Panc1 (cell line): ENCODE results near the gene CHAC2. TPM values are rescaled to one million over a fixed set of nuclear protein-coding genes. Genes with fewer than 3 reads are reported as not detected.

Experiments
- ATAC-seq: fragments of 200-7000 bp; cut with Tn5 transposase; 2 replicates; pipeline ENCODE4 v1.9.1; 2020; ENCODE audit warnings: mild to moderate bottlenecking, moderate library complexity
- BruUV-seq: library from RNA; stranded (reverse); fragments of 400-500 nt; replicated peaks from 2 replicates; lab custom pipeline; 2021; lab: Mats Ljungman, UMichigan
- CTCF ChIA-PET: fragments of 300-600 bp; sonication (Branson Sonifier 250); formaldehyde crosslinking; loops from one replicate; lab custom pipeline; 2022; ENCODE audit warnings: antibody characterized with exemption; lab: Charles Lee
- POLR2A ChIA-PET: fragments of 300-600 bp; sonication (Branson Sonifier 250); formaldehyde crosslinking; loops from one replicate; lab custom pipeline; 2022; ENCODE audit warnings: antibody characterized with exemption; lab: Charles Lee
- DNase-seq: peaks from one replicate; pipeline ENCODE4 v3.0.0-alpha.2; 2010; ENCODE audit warnings: low read depth, low spot score
- H3K27ac ChIP-seq: 2 replicates; pipeline ENCODE4 v1.5.1; 2011; ENCODE audit warnings: mild to moderate bottlenecking, low read length, inconsistent platforms
- H3K27me3 ChIP-seq: fragments of 200-500 bp; sonication (Bioruptor generic); 2 replicates; pipeline ENCODE4 v1.6.0; 2014; ENCODE audit warnings: low read length, inconsistent platforms; ENCODE audit not compliant: control insufficient read depth, insufficient read depth
- H3K36me3 ChIP-seq: fragments of 200-500 bp; sonication (Bioruptor generic); 2 replicates; pipeline ENCODE4 v1.5.1; 2014; ENCODE audit warnings: inconsistent platforms, mild to moderate bottlenecking, low read length, moderate library complexity; ENCODE audit not compliant: control insufficient read depth, insufficient read depth
- H3K4me1 ChIP-seq: 2 replicates; pipeline ENCODE4 v1.5.1; 2011; ENCODE audit warnings: inconsistent platforms, mild to moderate bottlenecking, low read length, moderate library complexity; ENCODE audit not compliant: control insufficient read depth, insufficient read depth
- H3K4me3 ChIP-seq, 2 experiments: 2 replicates each; pipeline ENCODE4 v1.5.1; 2011 to 2012; ENCODE audit warnings: low read depth in 2 of 2, low read length in 2 of 2, mild to moderate bottlenecking in 2 of 2, inconsistent platforms in 1 of 2, moderate library complexity in 1 of 2
- H3K9me3 ChIP-seq: fragments of 200-500 bp; sonication (Bioruptor generic); 2 replicates; pipeline ENCODE4 v1.5.1; 2014; ENCODE audit warnings: low read depth, mild to moderate bottlenecking, inconsistent platforms, low read length, moderate library complexity; ENCODE audit not compliant: control insufficient read depth, insufficient read depth
- POLR2AphosphoS5 ChIP-seq: IDR thresholded peaks from 2 replicates; pipeline ENCODE4 v1.6.1; 2012; ENCODE audit warnings: mild to moderate bottlenecking, low read depth, low read length, moderate library complexity
- REST ChIP-seq, 2 experiments: IDR thresholded peaks; 2 replicates each; pipeline ENCODE4 v1.6.1; 2011 to 2012; ENCODE audit warnings: low read depth in 2 of 2, control low read depth in 1 of 2, low read length in 1 of 2, mild to moderate bottlenecking in 1 of 2, moderate library complexity in 1 of 2; ENCODE audit not compliant: insufficient read depth in 1 of 2
- SIN3A ChIP-seq: IDR thresholded peaks from 2 replicates; pipeline ENCODE4 v1.6.1; 2012; ENCODE audit warnings: low read depth, mild to moderate bottlenecking, low read length, moderate library complexity, borderline replicate concordance; ENCODE audit not compliant: insufficient read depth
- TCF7L2 ChIP-seq: IDR thresholded peaks from 2 replicates; pipeline ENCODE4 v1.6.1; 2011; ENCODE audit warnings: mild to moderate bottlenecking, low read depth, low read length, inconsistent platforms
- in situ Hi-C: cut with HindIII; loops from 2 replicates; pipeline ENCODE4 v1.10.0; 2016; ENCODE audit warnings: low sequenced_read_pairs, low pct_unique_long_range_greater_than_20kb
- intact Hi-C: fragments of 100-400 bp; cut with micrococcal nuclease; formaldehyde crosslinking; loops from one replicate; pipeline ENCODE4 v1.10.0; 2022; ENCODE audit not compliant: unreplicated experiment
- total RNA-seq: library from RNA; stranded (reverse); gene quantifications from one replicate; pipeline ENCODE4 v1.2.1, GENCODE V29; 2021; ENCODE audit not compliant: unreplicated experiment
- TF ChIP-seq, protein P1 (sequence below): fragments of 450-650 bp; IDR thresholded peaks from 2 replicates; pipeline ENCODE4 v1.5.1; 2017; ENCODE audit warnings: mild to moderate bottlenecking

The CHAC2 gene
- total RNA-seq, 1 experiment from 2014 or later, result 7.6 TPM

GRCh38 chr2:53778536-53779162, 11.0 kb downstream of the CHAC2 start:
- DNase-seq, result no peak
- H3K9me3 ChIP-seq, result no peaks in the 10 kb centered on the region
- TF ChIP-seq TCF7L2 (no peak), SIN3A (no peak)
- TF ChIP-seq, protein P1, sequence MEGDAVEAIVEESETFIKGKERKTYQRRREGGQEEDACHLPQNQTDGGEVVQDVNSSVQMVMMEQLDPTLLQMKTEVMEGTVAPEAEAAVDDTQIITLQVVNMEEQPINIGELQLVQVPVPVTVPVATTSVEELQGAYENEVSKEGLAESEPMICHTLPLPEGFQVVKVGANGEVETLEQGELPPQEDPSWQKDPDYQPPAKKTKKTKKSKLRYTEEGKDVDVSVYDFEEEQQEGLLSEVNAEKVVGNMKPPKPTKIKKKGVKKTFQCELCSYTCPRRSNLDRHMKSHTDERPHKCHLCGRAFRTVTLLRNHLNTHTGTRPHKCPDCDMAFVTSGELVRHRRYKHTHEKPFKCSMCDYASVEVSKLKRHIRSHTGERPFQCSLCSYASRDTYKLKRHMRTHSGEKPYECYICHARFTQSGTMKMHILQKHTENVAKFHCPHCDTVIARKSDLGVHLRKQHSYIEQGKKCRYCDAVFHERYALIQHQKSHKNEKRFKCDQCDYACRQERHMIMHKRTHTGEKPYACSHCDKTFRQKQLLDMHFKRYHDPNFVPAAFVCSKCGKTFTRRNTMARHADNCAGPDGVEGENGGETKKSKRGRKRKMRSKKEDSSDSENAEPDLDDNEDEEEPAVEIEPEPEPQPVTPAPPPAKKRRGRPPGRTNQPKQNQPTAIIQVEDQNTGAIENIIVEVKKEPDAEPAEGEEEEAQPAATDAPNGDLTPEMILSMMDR, result no peak
- H3K27me3 ChIP-seq, result no peaks in the 10 kb centered on the region
- no TSS peak for BruUV-seq
- H3K27ac ChIP-seq, result no peak overlapping the region
- ATAC-seq, result no peak
- CTCF ChIA-PET, result no interaction called here
- in situ Hi-C loops (no loop called here), intact Hi-C loops (no loop called here)
- POLR2A ChIA-PET, result interaction anchor here (0.6 kb wide), 1 partner anchor 10 kb away, joined by 4 read pairs; no protein-coding TSS in a partner anchor
- peaks cover 4% of the 10 kb centered on the region; the same call in 1 of the 2 replicates for H3K36me3 ChIP-seq
- H3K4me1 ChIP-seq, result no peaks in the 10 kb centered on the region
- H3K4me3 ChIP-seq, result no peak overlapping the region

GRCh38 chr2:53780056-53780455, 12.5 kb downstream of the CHAC2 start:
- 0 out of 2 replicates have a peak, but pooled peaks cover under 1% of the 10 kb centered on the region for H3K36me3 ChIP-seq
- no peak overlapping the region for H3K27ac ChIP-seq
- no peak overlapping the region for H3K4me3 ChIP-seq
- H3K4me1 ChIP-seq, result peaks cover 8% of the 10 kb centered on the region
- ChIA-PET CTCF (no interaction called here), POLR2A (no interaction called here)
- ATAC-seq, result no peak
- intact Hi-C loops, result no loop called here
- H3K27me3 ChIP-seq, result no peaks in the 10 kb centered on the region
- no TSS peak for BruUV-seq
- TF ChIP-seq POLR2AphosphoS5, result no peak
- no peak for TF ChIP-seq SIN3A
- TF ChIP-seq REST (IDR thresholded peaks at IDR 0.05; ENCODE audit: insufficient read depth in 1 of 2, low read depth in 2 of 2, low read length in 1 of 2), result no peak
- no peak for TF ChIP-seq TCF7L2
- TF ChIP-seq, protein P1, result no peak
- DNase-seq, result no peak
- in situ Hi-C loops, result no loop called here
- no peaks in the 10 kb centered on the region for H3K9me3 ChIP-seq
